ENCODE data around the gene C2CD2.

The C2CD2 gene

DNA sequence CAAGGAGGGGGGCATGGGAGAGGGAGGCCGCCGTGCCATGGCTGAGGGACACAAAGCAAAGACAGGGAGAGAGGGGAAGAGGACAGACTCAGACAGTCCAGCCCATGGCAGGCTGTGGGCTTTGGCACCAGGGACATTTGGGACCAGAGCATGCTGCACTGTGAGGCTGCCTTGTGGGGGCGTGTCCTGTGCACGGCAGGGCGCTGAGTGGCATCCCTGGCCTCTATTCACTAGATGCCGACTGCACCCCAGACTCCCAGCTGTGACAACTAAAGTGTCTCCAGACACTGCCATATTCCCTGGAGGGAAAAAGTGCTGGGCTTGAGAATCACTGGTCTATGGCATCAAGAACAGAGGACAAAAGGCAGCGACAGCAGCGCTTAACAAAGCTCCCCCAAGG is 56.1 kb downstream of the C2CD2 start:
- Histone ChIP-seq H3K9ac (ENCODE audit: low read length) (no peak overlapping the region), H3K9me3 (ENCODE audit: low read length) (no peaks in the 10 kb centered on the region), H3K79me2 (ENCODE audit: insufficient read depth, low read length) (no peaks in the 10 kb centered on the region), H3K4me1 (ENCODE audit: insufficient read depth, low read length, severe bottlenecking) (peaks cover 22% of the 10 kb centered on the region), H3K27me3 (ENCODE audit: insufficient read depth, low read length) (peaks cover 2% of the 10 kb centered on the region; the same call in 1 of the 2 replicates), H3F3A (ENCODE audit: insufficient read depth, low read length) (no peaks in the 10 kb centered on the region), H4K20me1 (ENCODE audit: insufficient read depth, low read length) (no peaks in the 10 kb centered on the region), H3K9me2 (ENCODE audit: low read depth, low read length) (no peaks in the 10 kb centered on the region), H3K27ac (ENCODE audit: low read depth, low read length, poor library complexity, severe bottlenecking) (no peak overlapping the region), H2AFZ (ENCODE audit: low read length) (no peak overlapping the region), H3K4me3 (ENCODE audit: low read depth, low read length, poor library complexity, severe bottlenecking) (no peak overlapping the region), H3K4me2 (ENCODE audit: low read length) (no peak overlapping the region), H3K36me3 (ENCODE audit: insufficient read depth, low read length) (no peaks in the 10 kb centered on the region)
- TF ChIP-seq CTCF (IDR thresholded peaks at IDR 0.05; ENCODE audit: low read length) (no peak), EZH2 (IDR thresholded peaks at IDR 0.05; ENCODE audit: borderline replicate concordance, low read length) (no peak)

- Histone ChIP-seq H3K4me3 (ENCODE audit: low read depth, low read length, poor library complexity, severe bottlenecking) (no peak overlapping the region), H3K9ac (ENCODE audit: low read length) (no peak overlapping the region), H3K9me3 (ENCODE audit: low read length) (no peaks in the 10 kb centered on the region), H3K4me2 (ENCODE audit: low read length) (no peak overlapping the region), H3K79me2 (ENCODE audit: insufficient read depth, low read length) (no peaks in the 10 kb centered on the region), H3K27me3 (ENCODE audit: insufficient read depth, low read length) (no peaks in the 10 kb centered on the region; the same call in 1 of the 2 replicates), H3K9me2 (ENCODE audit: low read depth, low read length) (no peaks in the 10 kb centered on the region), H3K4me1 (ENCODE audit: insufficient read depth, low read length, severe bottlenecking) (peaks cover 22% of the 10 kb centered on the region), H3K27ac (ENCODE audit: low read depth, low read length, poor library complexity, severe bottlenecking) (no peak overlapping the region), H2AFZ (ENCODE audit: low read length) (no peak overlapping the region), H3K36me3 (ENCODE audit: insufficient read depth, low read length) (no peaks in the 10 kb centered on the region), H3F3A (ENCODE audit: insufficient read depth, low read length) (no peaks in the 10 kb centered on the region), H4K20me1 (ENCODE audit: insufficient read depth, low read length) (no peaks in the 10 kb centered on the region)
- TF ChIP-seq CTCF (IDR thresholded peaks at IDR 0.05; ENCODE audit: low read length) (no peak), EZH2 (IDR thresholded peaks at IDR 0.05; ENCODE audit: borderline replicate concordance, low read length) (no peak)
Observed at GRCh38 chr21:41897047-41897669, 56.7 kb downstream of the C2CD2 start.

- Histone ChIP-seq H3K4me2 (ENCODE audit: low read length) (peak overlapping the region; percentile 23; the same call in 1 of the 2 replicates), H3K27ac (ENCODE audit: low read depth, low read length, poor library complexity, severe bottlenecking) (peak overlapping the region; percentile 31), H3K4me1 (ENCODE audit: insufficient read depth, low read length, severe bottlenecking) (peaks cover 22% of the 10 kb centered on the region)
Observed at GRCh38 chr21:41895643-41896493, 58.0 kb downstream of the C2CD2 start.

More at GRCh38 chr21:41895643-41896493, 58.0 kb downstream of the C2CD2 start:
- Histone ChIP-seq H4K20me1 (ENCODE audit: insufficient read depth, low read length) (no peaks in the 10 kb centered on the region), H3K4me3 (ENCODE audit: low read depth, low read length, poor library complexity, severe bottlenecking) (no peak overlapping the region), H3K9me3 (ENCODE audit: low read length) (no peaks in the 10 kb centered on the region), H3K79me2 (ENCODE audit: insufficient read depth, low read length) (no peaks in the 10 kb centered on the region), H3F3A (ENCODE audit: insufficient read depth, low read length) (no peaks in the 10 kb centered on the region), H3K9ac (ENCODE audit: low read length) (no peak overlapping the region), H3K36me3 (ENCODE audit: insufficient read depth, low read length) (no peaks in the 10 kb centered on the region), H3K27me3 (ENCODE audit: insufficient read depth, low read length) (no peaks in the 10 kb centered on the region), H2AFZ (ENCODE audit: low read length) (no peak overlapping the region), H3K9me2 (ENCODE audit: low read depth, low read length) (no peaks in the 10 kb centered on the region)
- TF ChIP-seq CTCF (IDR thresholded peaks at IDR 0.05; ENCODE audit: low read length) = peak; percentile 71
- TF ChIP-seq EZH2 (IDR thresholded peaks at IDR 0.05; ENCODE audit: borderline replicate concordance, low read length) = no peak
